GM12878 (cell line): ENCODE measurements around the gene POLR1G. TPM values are rescaled to one million over a fixed set of nuclear protein-coding genes. Genes with fewer than 3 reads are reported as not detected.

Experiments
- BACH1 ChIP-seq: fragments of 450-650 bp; IDR thresholded peaks from 2 replicates; pipeline ENCODE4 v1.6.1; 2017; ENCODE audit warnings: mild to moderate bottlenecking, borderline replicate concordance
- BHLHE40 ChIP-seq, 2 experiments: fragments of 450-650 bp in 1 of 2; IDR thresholded peaks; 2 replicates each; pipeline ENCODE4 v1.6.1; 2011 to 2017; ENCODE audit warnings: low read depth in 2 of 2, borderline replicate concordance in 1 of 2, improper control_type of control experiment in 1 of 2, low read length in 1 of 2, mild to moderate bottlenecking in 1 of 2
- CHD4 ChIP-seq: fragments of 200-600 bp; sonication (generic); IDR thresholded peaks from 2 replicates; pipeline ENCODE4 v1.6.1; 2016; ENCODE audit warnings: mild to moderate bottlenecking
- CREM ChIP-seq: IDR thresholded peaks from 2 replicates; pipeline ENCODE4 v1.6.1; 2014; ENCODE audit warnings: antibody characterized with exemption, low read depth
- EGR1 ChIP-seq, 2 experiments: IDR thresholded peaks; 1 replicate in 1 of 2; 2 replicates in 1 of 2; pipeline ENCODE4 v1.6.1; 2011 to 2012; ENCODE audit warnings: low read depth in 2 of 2, low read length in 2 of 2, borderline replicate concordance in 1 of 2, mild to moderate bottlenecking in 1 of 2, moderate library complexity in 1 of 2
- ESRRA ChIP-seq: IDR thresholded peaks from 2 replicates; pipeline ENCODE4 v1.6.1; 2012; ENCODE audit warnings: mild to moderate bottlenecking, low read length, improper control_type of control experiment
- GABPA ChIP-seq: IDR thresholded peaks from 2 replicates; pipeline ENCODE4 v1.6.1; 2014; ENCODE audit warnings: antibody characterized with exemption, low read depth, mild to moderate bottlenecking, inconsistent platforms
- KLF5 ChIP-seq: fragments of 450-650 bp; IDR thresholded peaks from 2 replicates; pipeline ENCODE4 v1.6.1; 2014; ENCODE audit warnings: mild to moderate bottlenecking; ENCODE audit not compliant: partially characterized antibody
- LARP7 ChIP-seq: fragments of 450-650 bp; IDR thresholded peaks from 2 replicates; pipeline ENCODE4 v1.6.1; 2017; ENCODE audit warnings: mild to moderate bottlenecking
- NR2C1 ChIP-seq: fragments of 450-650 bp; IDR thresholded peaks from 2 replicates; pipeline ENCODE4 v1.6.1; 2017; ENCODE audit warnings: antibody characterized with exemption, mild to moderate bottlenecking, moderate library complexity
- NR2F1 ChIP-seq: fragments of 450-650 bp; conservative IDR thresholded peaks from 2 replicates; pipeline ENCODE4 v1.6.1; 2017; ENCODE audit warnings: mild to moderate bottlenecking
- PAX5 ChIP-seq: IDR thresholded peaks from 2 replicates; pipeline ENCODE4 v1.6.1; 2011; ENCODE audit warnings: low read depth, low read length, borderline replicate concordance
- POLR2A ChIP-seq: IDR thresholded peaks from 2 replicates; pipeline ENCODE4 v1.6.1; 2011; ENCODE audit warnings: low read depth, mild to moderate bottlenecking, low read length
- RAD21 ChIP-seq: IDR thresholded peaks from 2 replicates; pipeline ENCODE4 v1.6.1; 2011; ENCODE audit warnings: mild to moderate bottlenecking, low read depth, low read length, moderate library complexity; ENCODE audit not compliant: insufficient read depth
- RBBP5 ChIP-seq: fragments of 200-600 bp; sonication (generic); conservative IDR thresholded peaks from 2 replicates; pipeline ENCODE4 v1.6.1; 2016
- SIX5 ChIP-seq: IDR thresholded peaks from 2 replicates; pipeline ENCODE4 v1.6.1; 2011; ENCODE audit warnings: mild to moderate bottlenecking, low read depth, low read length, moderate library complexity; ENCODE audit not compliant: severe bottlenecking
- SMAD1 ChIP-seq: fragments of 450-650 bp; IDR thresholded peaks from 2 replicates; pipeline ENCODE4 v1.6.1; 2018; ENCODE audit warnings: mild to moderate bottlenecking, low read depth; ENCODE audit not compliant: partially characterized antibody
- STAT1 ChIP-seq: fragments of 450-650 bp; conservative IDR thresholded peaks from 2 replicates; pipeline ENCODE4 v1.6.1; 2014; ENCODE audit warnings: antibody characterized with exemption, mild to moderate bottlenecking
- ZNF207 ChIP-seq: fragments of 450-650 bp; IDR thresholded peaks from 2 replicates; pipeline ENCODE4 v1.6.1; 2014; ENCODE audit warnings: antibody characterized with exemption, mild to moderate bottlenecking, borderline replicate concordance
- ZNF384 ChIP-seq: IDR thresholded peaks from 2 replicates; pipeline ENCODE4 v1.6.1; 2012; ENCODE audit warnings: low read depth, mild to moderate bottlenecking, low read length, improper control_type of control experiment, borderline replicate concordance
- ZSCAN29 ChIP-seq: fragments of 450-650 bp; IDR thresholded peaks from 2 replicates; pipeline ENCODE4 v1.6.1; 2017; ENCODE audit warnings: mild to moderate bottlenecking, moderate library complexity
- polyA plus RNA-seq, 11 experiments: library from polyadenylated mRNA; depleted of rRNA in 4 of 11; unstranded in 6 of 11; stranded (reverse) in 5 of 11; fragments of >200 nt; fragmentation: Nextera tagmentation in 4 of 11; fragmentation: Illumina TruSeq in 1 of 11; extraction: Ambion mirVana in 4 of 11; extraction: Trizol in 1 of 11; gene quantifications; 1 replicate in 1 of 11; 2 replicates in 10 of 11; pipeline versions ENCODE4 v1.2.1 to v1.2.3, GENCODE V29; 2011 to 2016; ENCODE audit warnings: inconsistent platforms in 2 of 11, missing spikeins in 2 of 11, low read depth in 1 of 11
- total RNA-seq, 4 experiments: library from RNA; depleted of rRNA in 3 of 4; stranded (reverse); fragments of >200 nt in 3 of 4; fragmentation: Illumina TruSeq in 1 of 4; extraction: Trizol in 1 of 4; gene quantifications; 2 replicates each; pipeline versions ENCODE4 v1.2.1 to v1.2.3, GENCODE V29; 2013 to 2021
- TF ChIP-seq, protein P1 (sequence below): fragments of 150-350 bp; IDR thresholded peaks from 2 replicates; pipeline ENCODE4 v1.6.1; 2014; ENCODE audit warnings: mild to moderate bottlenecking, low read depth, low read length
- TF ChIP-seq, protein P2 (sequence below): fragments of 450-650 bp; IDR thresholded peaks from 2 replicates; pipeline ENCODE4 v1.6.1; 2018; ENCODE audit warnings: mild to moderate bottlenecking, low read depth, moderate library complexity; ENCODE audit not compliant: partially characterized antibody
- TF ChIP-seq, protein P3 (sequence below): IDR thresholded peaks from 2 replicates; pipeline ENCODE4 v1.6.1; 2012; ENCODE audit warnings: low read depth, low read length, improper control_type of control experiment
- TF ChIP-seq, protein P4 (sequence below): fragments of 450-650 bp; IDR thresholded peaks from 2 replicates; pipeline ENCODE4 v1.6.1; 2017; ENCODE audit warnings: borderline replicate concordance

POLR1G gene
- total and polyA plus RNA-seq, 10 of the 15 experiments (the other 5 are each of a cell fraction or from before 2014, with no cell fraction given), result 2.0 to 30.9 (median 20.5) TPM

DNA sequence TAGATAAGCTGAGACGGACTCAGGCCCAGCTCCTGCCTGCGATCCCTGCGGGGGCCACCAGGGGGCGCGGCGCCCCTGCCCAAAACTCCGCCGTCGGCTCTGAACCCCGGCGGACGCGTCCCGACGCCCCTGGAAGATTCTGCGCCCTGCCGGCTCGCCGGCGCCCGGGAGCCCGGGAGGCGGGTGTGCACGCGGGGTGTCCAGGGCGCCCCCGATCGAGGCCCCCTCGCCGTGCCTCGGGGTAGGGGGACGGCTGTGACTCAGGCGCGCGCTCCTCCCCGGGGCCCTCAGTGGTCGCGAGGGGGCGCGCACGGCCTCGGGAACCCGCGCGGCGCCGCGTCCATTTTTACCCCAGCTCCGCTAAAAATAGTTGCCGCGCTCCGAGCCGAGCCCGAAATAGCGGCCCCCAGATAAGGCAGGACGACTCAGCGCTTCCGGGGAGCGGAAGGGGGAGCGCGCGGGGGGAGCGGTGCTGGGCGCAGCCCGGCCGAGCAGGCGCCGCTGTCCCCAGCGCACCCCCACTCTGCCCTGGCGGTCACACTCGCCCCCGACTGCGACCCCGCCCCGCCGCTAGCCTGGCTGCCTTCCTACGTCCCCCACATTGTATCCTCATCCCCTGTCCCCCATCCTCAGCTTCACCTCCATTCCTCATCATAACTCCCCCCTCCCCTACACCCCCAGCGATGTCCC is 33.3 kb downstream of the POLR1G start (continued):
- TF ChIP-seq ESRRA (no peak), GABPA (peak; percentile 27; the same call in 1 of the 2 replicates), NR2C1 (peak; percentile 43; the same call in 1 of the 2 replicates), STAT1 (peak; percentile 93; the same call in 1 of the 2 replicates), CHD4 (no peak), PAX5 (0 out of 2 replicates have a peak, but pooled peaks have one; percentile 49), ZNF384 (no peak), BACH1 (peak; percentile 75; the same call in 1 of the 2 replicates), POLR2A (peak; percentile 59; the same call in 1 of the 2 replicates), ZNF207 (peak; percentile 97), RAD21 (peak; percentile 77), EGR1 (IDR thresholded peaks at IDR 0.05; ENCODE audit: borderline replicate concordance in 1 of 2, low read depth in 2 of 2, low read length in 2 of 2) (no peak), RBBP5 (0 out of 2 replicates have a peak, but pooled peaks have one; percentile 49), BHLHE40 (IDR thresholded peaks at IDR 0.05; ENCODE audit: borderline replicate concordance in 1 of 2, low read depth in 2 of 2, low read length in 1 of 2) (peak; percentile 18 to 74; a peak in 2 of 4 replicates), SMAD1 (no peak), LARP7 (peak; percentile 99), ZSCAN29 (peak; percentile 71; the same call in 1 of the 2 replicates), KLF5 (peak; percentile 89), CREM (0 out of 2 replicates have a peak, but pooled peaks have one; percentile 32), SIX5 (peak; percentile 16), NR2F1 (peak; percentile 74)
- TF ChIP-seq, protein P1, sequence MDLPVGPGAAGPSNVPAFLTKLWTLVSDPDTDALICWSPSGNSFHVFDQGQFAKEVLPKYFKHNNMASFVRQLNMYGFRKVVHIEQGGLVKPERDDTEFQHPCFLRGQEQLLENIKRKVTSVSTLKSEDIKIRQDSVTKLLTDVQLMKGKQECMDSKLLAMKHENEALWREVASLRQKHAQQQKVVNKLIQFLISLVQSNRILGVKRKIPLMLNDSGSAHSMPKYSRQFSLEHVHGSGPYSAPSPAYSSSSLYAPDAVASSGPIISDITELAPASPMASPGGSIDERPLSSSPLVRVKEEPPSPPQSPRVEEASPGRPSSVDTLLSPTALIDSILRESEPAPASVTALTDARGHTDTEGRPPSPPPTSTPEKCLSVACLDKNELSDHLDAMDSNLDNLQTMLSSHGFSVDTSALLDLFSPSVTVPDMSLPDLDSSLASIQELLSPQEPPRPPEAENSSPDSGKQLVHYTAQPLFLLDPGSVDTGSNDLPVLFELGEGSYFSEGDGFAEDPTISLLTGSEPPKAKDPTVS, result peak; percentile 87
- TF ChIP-seq, protein P2, sequence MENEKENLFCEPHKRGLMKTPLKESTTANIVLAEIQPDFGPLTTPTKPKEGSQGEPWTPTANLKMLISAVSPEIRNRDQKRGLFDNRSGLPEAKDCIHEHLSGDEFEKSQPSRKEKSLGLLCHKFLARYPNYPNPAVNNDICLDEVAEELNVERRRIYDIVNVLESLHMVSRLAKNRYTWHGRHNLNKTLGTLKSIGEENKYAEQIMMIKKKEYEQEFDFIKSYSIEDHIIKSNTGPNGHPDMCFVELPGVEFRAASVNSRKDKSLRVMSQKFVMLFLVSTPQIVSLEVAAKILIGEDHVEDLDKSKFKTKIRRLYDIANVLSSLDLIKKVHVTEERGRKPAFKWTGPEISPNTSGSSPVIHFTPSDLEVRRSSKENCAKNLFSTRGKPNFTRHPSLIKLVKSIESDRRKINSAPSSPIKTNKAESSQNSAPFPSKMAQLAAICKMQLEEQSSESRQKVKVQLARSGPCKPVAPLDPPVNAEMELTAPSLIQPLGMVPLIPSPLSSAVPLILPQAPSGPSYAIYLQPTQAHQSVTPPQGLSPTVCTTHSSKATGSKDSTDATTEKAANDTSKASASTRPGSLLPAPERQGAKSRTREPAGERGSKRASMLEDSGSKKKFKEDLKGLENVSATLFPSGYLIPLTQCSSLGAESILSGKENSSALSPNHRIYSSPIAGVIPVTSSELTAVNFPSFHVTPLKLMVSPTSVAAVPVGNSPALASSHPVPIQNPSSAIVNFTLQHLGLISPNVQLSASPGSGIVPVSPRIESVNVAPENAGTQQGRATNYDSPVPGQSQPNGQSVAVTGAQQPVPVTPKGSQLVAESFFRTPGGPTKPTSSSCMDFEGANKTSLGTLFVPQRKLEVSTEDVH, result no peak
- TF ChIP-seq, protein P3, sequence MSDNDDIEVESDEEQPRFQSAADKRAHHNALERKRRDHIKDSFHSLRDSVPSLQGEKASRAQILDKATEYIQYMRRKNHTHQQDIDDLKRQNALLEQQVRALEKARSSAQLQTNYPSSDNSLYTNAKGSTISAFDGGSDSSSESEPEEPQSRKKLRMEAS, result no peak
- TF ChIP-seq, protein P4, sequence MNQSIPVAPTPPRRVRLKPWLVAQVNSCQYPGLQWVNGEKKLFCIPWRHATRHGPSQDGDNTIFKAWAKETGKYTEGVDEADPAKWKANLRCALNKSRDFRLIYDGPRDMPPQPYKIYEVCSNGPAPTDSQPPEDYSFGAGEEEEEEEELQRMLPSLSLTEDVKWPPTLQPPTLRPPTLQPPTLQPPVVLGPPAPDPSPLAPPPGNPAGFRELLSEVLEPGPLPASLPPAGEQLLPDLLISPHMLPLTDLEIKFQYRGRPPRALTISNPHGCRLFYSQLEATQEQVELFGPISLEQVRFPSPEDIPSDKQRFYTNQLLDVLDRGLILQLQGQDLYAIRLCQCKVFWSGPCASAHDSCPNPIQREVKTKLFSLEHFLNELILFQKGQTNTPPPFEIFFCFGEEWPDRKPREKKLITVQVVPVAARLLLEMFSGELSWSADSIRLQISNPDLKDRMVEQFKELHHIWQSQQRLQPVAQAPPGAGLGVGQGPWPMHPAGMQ, result no peak
